AG08395 (cell line): Measurements from ENCODE around the gene VAV1.
"Not testable (repeated sequence)": the region's sequence is repeated elsewhere in the genome, so short reads cannot be mapped to it uniquely, and the experiment has no call there.

Source experiments
- DNase-seq: peaks from one replicate; pipeline ENCODE4 v3.0.0; 2012; ENCODE audit warnings: mixed read lengths, low spot score

VAV1 gene

GRCh38 chr19:6819323-6819722, 46.8 kb downstream of the VAV1 start:
- DNase-seq = no peak

- no peak for DNase-seq
These were observed 47.7 kb downstream of the VAV1 start for GRCh38 chr19:6820237-6820636.

- no peak for DNase-seq
These were observed 49.3 kb downstream of the VAV1 start for GRCh38 chr19:6821639-6822310.

- no peak for DNase-seq
These were observed 49.8 kb downstream of the VAV1 start for GRCh38 chr19:6822311-6822670.

- DNase-seq = no peak
These were observed 52.7 kb downstream of the VAV1 start for GRCh38 chr19:6825076-6825774.

- DNase-seq = no peak
These were observed 53.9 kb downstream of the VAV1 start for GRCh38 chr19:6826281-6826920.

GRCh38 chr19:6828306-6828697, 55.8 kb downstream of the VAV1 start:
- no peak for DNase-seq

- DNase-seq = no peak
These were observed 56.5 kb downstream of the VAV1 start for GRCh38 chr19:6828698-6829633.

GRCh38 chr19:6829829-6830228, 57.3 kb downstream of the VAV1 start:
- DNase-seq = not testable (repeated sequence)

GRCh38 chr19:6831084-6831483, 58.6 kb downstream of the VAV1 start:
- not testable (repeated sequence) for DNase-seq

- no peak for DNase-seq
These were observed 59.9 kb downstream of the VAV1 start for GRCh38 chr19:6832412-6832811.

GRCh38 chr19:6833166-6833790, 60.8 kb downstream of the VAV1 start:
- no peak for DNase-seq

GRCh38 chr19:6834433-6834832, 61.9 kb downstream of the VAV1 start:
- no peak for DNase-seq

- DNase-seq = no peak
These were observed 63.0 kb downstream of the VAV1 start for GRCh38 chr19:6835501-6835900.

GRCh38 chr19:6837525-6837924, 65.0 kb downstream of the VAV1 start:
- no peak for DNase-seq

GRCh38 chr19:6838062-6838655, 65.7 kb downstream of the VAV1 start:
- DNase-seq = no peak

GRCh38 chr19:6842871-6843607, 70.5 kb downstream of the VAV1 start:
- no peak for DNase-seq

GRCh38 chr19:6847828-6848200, 75.3 kb downstream of the VAV1 start:
- no peak for DNase-seq

GRCh38 chr19:6848986-6849385, 76.5 kb downstream of the VAV1 start:
- no peak for DNase-seq

- no peak for DNase-seq
These were observed 77.4 kb downstream of the VAV1 start for GRCh38 chr19:6849876-6850275.

- DNase-seq = no peak
These were observed 78.9 kb downstream of the VAV1 start for GRCh38 chr19:6851359-6851758.
